SU-DHL-6 (cell line): ENCODE measurements around the gene SLC12A7.

Experiments used
- EZH2phosphoT487 ChIP-seq: fragments of 200-600 bp; sonication (generic), shearing (Covaris generic); conservative IDR thresholded peaks from 2 replicates; pipeline ENCODE4 v1.6.1; 2018; ENCODE audit warnings: mild to moderate bottlenecking, antibody characterized with exemption, low read length, moderate library complexity, mixed read lengths
- TF ChIP-seq, protein P1 (sequence below): fragments of 200-600 bp; sonication (generic); IDR thresholded peaks from one replicate; pipeline ENCODE4 v1.5.1; 2017; ENCODE audit warnings: antibody characterized with exemption, mild to moderate bottlenecking, low read length, moderate library complexity; ENCODE audit not compliant: insufficient read depth, poor library complexity, severe bottlenecking

DNA sequence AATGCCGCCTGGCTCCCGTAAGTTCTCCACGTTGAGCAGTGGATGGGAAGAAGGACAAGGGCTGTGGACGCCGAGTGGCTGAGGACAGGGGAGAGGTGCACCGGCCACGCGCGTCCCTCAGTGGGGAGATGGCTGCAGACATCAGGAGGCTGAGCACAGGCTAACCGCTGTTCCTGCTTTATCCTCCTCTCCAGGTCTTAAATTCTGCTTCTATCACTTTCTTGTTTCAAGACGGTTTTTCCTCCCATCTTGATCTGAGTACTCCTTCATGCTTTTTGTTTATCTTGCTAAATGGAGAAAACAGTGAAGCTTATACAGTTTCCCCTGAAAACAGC is 47.4 kb upstream of the SLC12A7 start:
- TF ChIP-seq, protein P1, sequence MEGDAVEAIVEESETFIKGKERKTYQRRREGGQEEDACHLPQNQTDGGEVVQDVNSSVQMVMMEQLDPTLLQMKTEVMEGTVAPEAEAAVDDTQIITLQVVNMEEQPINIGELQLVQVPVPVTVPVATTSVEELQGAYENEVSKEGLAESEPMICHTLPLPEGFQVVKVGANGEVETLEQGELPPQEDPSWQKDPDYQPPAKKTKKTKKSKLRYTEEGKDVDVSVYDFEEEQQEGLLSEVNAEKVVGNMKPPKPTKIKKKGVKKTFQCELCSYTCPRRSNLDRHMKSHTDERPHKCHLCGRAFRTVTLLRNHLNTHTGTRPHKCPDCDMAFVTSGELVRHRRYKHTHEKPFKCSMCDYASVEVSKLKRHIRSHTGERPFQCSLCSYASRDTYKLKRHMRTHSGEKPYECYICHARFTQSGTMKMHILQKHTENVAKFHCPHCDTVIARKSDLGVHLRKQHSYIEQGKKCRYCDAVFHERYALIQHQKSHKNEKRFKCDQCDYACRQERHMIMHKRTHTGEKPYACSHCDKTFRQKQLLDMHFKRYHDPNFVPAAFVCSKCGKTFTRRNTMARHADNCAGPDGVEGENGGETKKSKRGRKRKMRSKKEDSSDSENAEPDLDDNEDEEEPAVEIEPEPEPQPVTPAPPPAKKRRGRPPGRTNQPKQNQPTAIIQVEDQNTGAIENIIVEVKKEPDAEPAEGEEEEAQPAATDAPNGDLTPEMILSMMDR = no peak
- no peak for TF ChIP-seq EZH2phosphoT487
